NB4 (cell line): Measurements from ENCODE around the gene HCN2.

Experiments used
- DNase-seq: peaks from one replicate; pipeline ENCODE4 v3.0.0; 2010; ENCODE audit warnings: low read depth
- H3K4me3 ChIP-seq: one replicate; pipeline ENCODE4 v1.5.1; 2011; ENCODE audit warnings: mild to moderate bottlenecking, low read depth, low read length, moderate library complexity
- CTCF ChIP-seq: IDR thresholded peaks from one replicate; pipeline ENCODE4 v1.5.1; 2012; ENCODE audit warnings: low read depth, low read length
- MAX ChIP-seq: IDR thresholded peaks from 2 replicates; pipeline ENCODE4 v1.6.1; 2011; ENCODE audit warnings: low read depth, low read length
- MYC ChIP-seq: IDR thresholded peaks from 2 replicates; pipeline ENCODE4 v1.6.1; 2011; ENCODE audit warnings: low read depth, low read length
- POLR2A ChIP-seq: IDR thresholded peaks from 2 replicates; pipeline ENCODE4 v1.6.1; 2011; ENCODE audit warnings: mild to moderate bottlenecking; ENCODE audit not compliant: insufficient read length; ENCODE audit errors: extremely low read depth

Gene HCN2

GRCh38 chr19:607301-608154 is 17.8 kb downstream of the HCN2 start:
- TF ChIP-seq MYC: no peak
- no peak overlapping the region for H3K4me3 ChIP-seq

GRCh38 chr19:608155-609003 is 18.7 kb downstream of the HCN2 start:
- TF ChIP-seq CTCF (no peak), MYC (no peak), MAX (no peak), POLR2A (no peak)
- no peak for DNase-seq
- H3K4me3 ChIP-seq: no peak overlapping the region

More at GRCh38 chr19:607301-608154, 17.8 kb downstream of the HCN2 start:
- DNase-seq: no peak

GRCh38 chr19:609004-609346 is 19.3 kb downstream of the HCN2 start:
- DNase-seq: no peak
- H3K4me3 ChIP-seq: no peak overlapping the region
- TF ChIP-seq MYC (no peak), MAX (no peak), POLR2A (no peak), CTCF (no peak)

- TF ChIP-seq POLR2A (no peak), MYC (no peak), CTCF (no peak), MAX (no peak)
- peak; percentile 54 for DNase-seq
- H3K4me3 ChIP-seq: peak overlapping the region; percentile 21
Observed at GRCh38 chr19:610071-610800, 20.6 kb downstream of the HCN2 start.

GRCh38 chr19:610801-611480 is 21.3 kb downstream of the HCN2 start:
- H3K4me3 ChIP-seq: peak overlapping the region; percentile 36
- DNase-seq: peak; percentile 93
- TF ChIP-seq MAX (peak; percentile 27; the same call in 1 of the 2 replicates), POLR2A (no peak), MYC (peak; percentile 30), CTCF (no peak)
